OCI-M2 (cell line): Measurements from ENCODE around the gene SLC35E1.

Experiments used
- DNase-seq: peaks from one replicate; lab custom pipeline; 2025; ENCODE audit not compliant: unreplicated experiment; lab: John Stamatoyannopoulos, UW

The SLC35E1 gene

GRCh38 chr19:16598848-16599247 is 26.6 kb upstream of the SLC35E1 start:
- no peak for DNase-seq

- DNase-seq, result no peak
Measured at GRCh38 chr19:16596399-16596798, 24.2 kb upstream of the SLC35E1 start.

- DNase-seq, result no peak
Measured at GRCh38 chr19:16595097-16595496, 22.9 kb upstream of the SLC35E1 start.

GRCh38 chr19:16594681-16595091 is 22.5 kb upstream of the SLC35E1 start:
- no peak for DNase-seq

- no peak for DNase-seq
Measured at GRCh38 chr19:16594131-16594586, 21.9 kb upstream of the SLC35E1 start.

- no peak for DNase-seq
Measured at GRCh38 chr19:16593181-16593580, 21.0 kb upstream of the SLC35E1 start.

- DNase-seq, result no peak
Measured at GRCh38 chr19:16591803-16592556, 19.8 kb upstream of the SLC35E1 start.

- DNase-seq, result no peak
Measured at GRCh38 chr19:16590876-16591802, 18.9 kb upstream of the SLC35E1 start.

GRCh38 chr19:16589917-16590316 is 17.7 kb upstream of the SLC35E1 start:
- no peak for DNase-seq

GRCh38 chr19:16588824-16589577 is 16.8 kb upstream of the SLC35E1 start:
- DNase-seq, result no peak

- DNase-seq, result peak; percentile 63
Measured at GRCh38 chr19:16587833-16588823, 15.9 kb upstream of the SLC35E1 start.

- no peak for DNase-seq
Measured at GRCh38 chr19:16586991-16587832, 15.0 kb upstream of the SLC35E1 start.

GRCh38 chr19:16586477-16586871 is 14.3 kb upstream of the SLC35E1 start:
- no peak for DNase-seq

GRCh38 chr19:16585808-16586476 is 13.7 kb upstream of the SLC35E1 start:
- DNase-seq, result no peak

- no peak for DNase-seq
Measured at GRCh38 chr19:16585094-16585801, 13.0 kb upstream of the SLC35E1 start.

- DNase-seq, result peak; percentile 90
Measured at GRCh38 chr19:16584248-16585093, 12.3 kb upstream of the SLC35E1 start.
